PC-9 (cell line): ENCODE data around the gene NRN1. TPM values are rescaled to one million over a fixed set of nuclear protein-coding genes. Genes with fewer than 3 reads are reported as not detected.
A peak's percentile ranks its signal among the peaks of the same experiment; 100 is the strongest.

Experiments
- BruUV-seq: library from RNA; stranded (reverse); fragments of 400-500 nt; replicated peaks from 2 replicates; lab custom pipeline; 2021; lab: Mats Ljungman, UMichigan
- CTCF ChIA-PET: fragments of 300-600 bp; sonication (Branson Sonifier 250); formaldehyde crosslinking; loops from one replicate; lab custom pipeline; 2022; ENCODE audit warnings: antibody characterized with exemption; lab: Charles Lee
- POLR2A ChIA-PET: fragments of 300-600 bp; sonication (Branson Sonifier 250); formaldehyde crosslinking; loops from one replicate; lab custom pipeline; 2022; ENCODE audit warnings: antibody characterized with exemption; ENCODE audit not compliant: unreplicated experiment; lab: Charles Lee
- DNase-seq, 2 experiments: peaks; one replicate each; pipeline versions ENCODE4 v3.0.0 to v3.0.0-alpha.2; 2015 to 2022; ENCODE audit warnings: mixed read lengths in 1 of 2
- H2AFZ ChIP-seq: fragments of 200-600 bp; sonication (generic); 2 replicates; pipeline ENCODE4 v1.8.1; 2017; ENCODE audit warnings: antibody characterized with exemption
- H3F3A ChIP-seq: fragments of 200-600 bp; sonication (generic); 2 replicates; pipeline ENCODE4 v1.8.1; 2017; ENCODE audit warnings: antibody characterized with exemption, mild to moderate bottlenecking, low read depth; ENCODE audit not compliant: insufficient read depth
- H3K27ac ChIP-seq: fragments of 200-600 bp; sonication (generic); 2 replicates; pipeline ENCODE4 v1.6.1; 2016; ENCODE audit warnings: mixed run types
- H3K27me3 ChIP-seq: fragments of 200-600 bp; sonication (generic); 2 replicates; pipeline ENCODE4 v1.6.1; 2016; ENCODE audit warnings: low read depth, mixed run types; ENCODE audit not compliant: insufficient read depth
- H3K36me3 ChIP-seq: fragments of 200-600 bp; sonication (generic); 2 replicates; pipeline ENCODE4 v1.6.1; 2016; ENCODE audit warnings: low read depth, mixed run types
- H3K4me1 ChIP-seq: fragments of 200-600 bp; sonication (generic); replicated peaks from 2 replicates; pipeline ENCODE4 v1.6.1; 2016; ENCODE audit warnings: mixed run types; ENCODE audit not compliant: insufficient read depth
- H3K4me2 ChIP-seq: fragments of 200-600 bp; sonication (generic); 2 replicates; pipeline ENCODE4 v1.6.1; 2017; ENCODE audit warnings: mixed run types
- H3K4me3 ChIP-seq: fragments of 200-600 bp; sonication (generic); 2 replicates; pipeline ENCODE4 v1.6.1; 2016; ENCODE audit warnings: mixed run types
- H3K79me2 ChIP-seq: fragments of 200-600 bp; sonication (generic); 2 replicates; pipeline ENCODE4 v1.6.1; 2017; ENCODE audit warnings: low read depth, mixed run types
- H3K9me2 ChIP-seq: fragments of 200-600 bp; sonication (generic); 2 replicates; pipeline ENCODE4 v1.8.1; 2017; ENCODE audit warnings: mild to moderate bottlenecking; ENCODE audit not compliant: insufficient read depth
- H3K9me3 ChIP-seq: fragments of 200-600 bp; sonication (generic); 2 replicates; pipeline ENCODE4 v1.8.1; 2016; ENCODE audit warnings: low read depth; ENCODE audit not compliant: insufficient read depth
- H4K20me1 ChIP-seq: fragments of 200-600 bp; sonication (generic); 2 replicates; pipeline ENCODE4 v1.8.1; 2017; ENCODE audit not compliant: insufficient read depth
- CTCF ChIP-seq: fragments of 200-600 bp; sonication (generic); conservative IDR thresholded peaks from 2 replicates; pipeline ENCODE4 v1.6.1; 2017; ENCODE audit warnings: mixed run types, antibody characterized with exemption, mild to moderate bottlenecking, moderate library complexity
- EZH2 ChIP-seq: fragments of 200-600 bp; sonication (generic); IDR thresholded peaks from 2 replicates; pipeline ENCODE4 v1.8.0; 2017; ENCODE audit warnings: antibody characterized with exemption, low read depth
- intact Hi-C: fragments of 100-400 bp; cut with micrococcal nuclease; formaldehyde crosslinking; loops from one replicate; pipeline ENCODE4 v1.10.0; 2022; ENCODE audit not compliant: unreplicated experiment
- total RNA-seq: library from RNA; stranded (reverse); gene quantifications from 2 replicates; pipeline ENCODE4 v1.2.3, GENCODE V29; 2021

NRN1 gene
- total RNA-seq, 1 experiment from 2014 or later = not detected

DNA sequence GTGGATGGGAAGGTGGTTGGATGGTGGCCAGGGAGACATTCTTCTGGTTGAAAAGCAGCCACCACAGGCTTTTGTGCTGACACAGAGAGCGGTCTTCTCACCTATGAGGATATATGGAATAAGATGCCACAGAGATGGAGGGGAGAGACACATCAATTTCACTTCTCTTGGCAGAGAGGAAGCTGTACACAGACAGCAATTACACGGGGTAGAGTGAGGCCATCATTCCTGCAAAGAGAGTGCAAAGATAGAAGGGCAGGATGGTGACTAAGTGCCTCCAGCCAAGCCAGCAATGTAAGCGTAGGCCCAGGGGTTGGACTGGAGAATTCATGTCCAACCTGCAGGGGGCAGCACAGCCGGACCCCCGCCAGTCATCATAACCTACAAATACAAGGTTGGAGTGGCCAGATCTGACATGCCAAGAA, 56.4 kb downstream of the NRN1 start:
- H3K4me3 ChIP-seq = no peak overlapping the region
- no peaks in the 10 kb centered on the region for H3K9me3 ChIP-seq
- DNase-seq = no peak
- CTCF ChIA-PET = no interaction called here
- peaks cover 6% of the 10 kb centered on the region; the same call in 1 of the 2 replicates for H3K27me3 ChIP-seq
- no peak overlapping the region for H3K27ac ChIP-seq
- TF ChIP-seq CTCF (peak; percentile 26; the same call in 1 of the 2 replicates), EZH2 (no peak)
- H3K4me1 ChIP-seq = no peaks in the 10 kb centered on the region
- H3K79me2 ChIP-seq = no peaks in the 10 kb centered on the region
- H2AFZ ChIP-seq = no peak overlapping the region
- no peaks in the 10 kb centered on the region for H3K9me2 ChIP-seq
- H4K20me1 ChIP-seq = no peaks in the 10 kb centered on the region
- intact Hi-C loops = no loop called here
- no peaks in the 10 kb centered on the region for H3F3A ChIP-seq
- no peak overlapping the region for H3K4me2 ChIP-seq
- POLR2A ChIA-PET = no interaction called here
- no peaks in the 10 kb centered on the region for H3K36me3 ChIP-seq
- BruUV-seq = no TSS peak
